HG02678 (cell line): ENCODE data around the gene BACH2.
"Not testable (repeated sequence)": the region's sequence is repeated elsewhere in the genome, so short reads cannot be mapped to it uniquely, and the experiment has no call there.

ENCODE experiments used
- ATAC-seq: cut with Tn5 transposase; IDR thresholded peaks from one replicate; pipeline ENCODE4 v1.9.1; 2021; ENCODE audit warnings: mild to moderate bottlenecking, moderate library complexity; ENCODE audit not compliant: unreplicated experiment

BACH2 gene

GRCh38 chr6:90296341-90297114 is at the start of gene BACH2:
Gene BACH2 (minus strand): TSS chr6:90296843. CDS start chr6:90008844, 287,999 bp downstream.
- peak; percentile 71 for ATAC-seq

DNA sequence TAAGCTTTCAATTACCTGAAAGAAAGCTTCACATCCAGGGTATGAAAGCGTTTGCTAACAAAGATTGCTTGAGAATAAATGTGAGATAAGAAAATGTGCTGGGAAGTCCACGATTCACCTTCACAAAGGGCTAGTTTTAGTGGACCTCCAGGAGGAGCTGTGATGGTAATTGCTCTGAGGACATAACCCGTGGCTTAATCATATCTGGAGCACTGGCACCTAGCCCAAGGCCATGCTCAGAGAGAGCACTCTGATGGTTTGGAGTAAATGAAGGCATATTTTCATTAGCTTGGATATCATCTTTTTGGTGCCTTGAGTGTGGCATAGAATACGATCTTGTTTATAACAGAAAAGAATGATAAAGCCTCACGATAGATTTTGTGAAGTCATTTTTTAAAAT is 46.9 kb upstream of the BACH2 start:
- ATAC-seq: no peak

- ATAC-seq: no peak
Observed at GRCh38 chr6:90338409-90338808, 41.8 kb upstream of the BACH2 start.

DNA sequence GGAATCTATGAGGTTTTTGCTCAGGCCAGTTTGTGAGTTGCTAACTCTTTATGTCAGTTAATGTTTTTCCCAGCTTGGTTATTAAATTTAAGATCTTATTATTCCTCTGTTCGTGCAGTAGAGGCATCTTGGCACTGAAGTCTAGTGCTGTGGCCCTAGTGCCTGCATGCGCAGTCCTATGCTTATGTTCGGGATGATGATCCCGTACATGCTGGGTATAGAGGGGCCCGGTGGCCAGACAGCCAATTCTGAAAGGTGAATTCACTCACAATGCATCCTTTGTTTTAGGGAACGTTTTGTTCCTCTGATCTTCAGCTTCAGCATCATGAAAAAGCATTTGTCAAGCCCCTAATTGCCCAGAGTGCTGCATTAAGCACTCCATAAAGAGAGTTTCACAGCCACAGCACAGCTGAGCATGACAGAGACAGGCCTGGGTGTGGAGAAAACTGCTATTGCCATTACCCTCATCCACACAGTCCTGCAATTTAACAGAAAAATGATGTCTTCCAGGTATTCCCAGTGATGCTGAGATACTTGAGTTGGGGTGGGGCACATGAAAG is 39.8 kb upstream of the BACH2 start:
- no peak for ATAC-seq

GRCh38 chr6:90333928-90334327 is 37.3 kb upstream of the BACH2 start:
- ATAC-seq: no peak

DNA sequence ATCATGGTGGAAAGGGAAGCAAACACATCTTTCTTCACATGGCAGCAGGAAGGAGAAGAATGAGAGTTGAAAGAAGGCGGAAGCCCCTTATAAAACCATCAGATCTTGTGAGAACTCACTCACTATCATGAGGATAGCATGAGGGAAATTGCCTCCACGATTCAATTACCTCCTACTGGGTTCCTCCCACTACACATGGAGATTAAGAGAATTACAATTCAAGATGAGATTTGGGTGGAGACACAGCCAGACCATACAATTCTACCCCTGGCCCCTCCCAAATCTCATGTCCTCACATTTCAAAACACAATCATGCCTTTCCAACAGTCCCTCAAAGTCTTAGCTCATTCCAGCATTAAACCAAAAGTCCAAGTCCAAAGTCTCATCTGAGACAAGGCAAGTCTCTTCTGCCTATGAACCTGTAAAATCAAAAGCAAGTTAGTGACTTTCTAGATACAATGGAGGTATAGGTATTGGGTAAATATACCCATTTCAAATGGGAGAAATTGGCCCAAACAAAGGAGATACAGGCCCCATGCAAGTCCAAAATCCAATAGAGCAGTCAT is 36.4 kb upstream of the BACH2 start:
- not testable (repeated sequence) for ATAC-seq

GRCh38 chr6:90329386-90330077 is 32.9 kb upstream of the BACH2 start:
- ATAC-seq: no peak

DNA sequence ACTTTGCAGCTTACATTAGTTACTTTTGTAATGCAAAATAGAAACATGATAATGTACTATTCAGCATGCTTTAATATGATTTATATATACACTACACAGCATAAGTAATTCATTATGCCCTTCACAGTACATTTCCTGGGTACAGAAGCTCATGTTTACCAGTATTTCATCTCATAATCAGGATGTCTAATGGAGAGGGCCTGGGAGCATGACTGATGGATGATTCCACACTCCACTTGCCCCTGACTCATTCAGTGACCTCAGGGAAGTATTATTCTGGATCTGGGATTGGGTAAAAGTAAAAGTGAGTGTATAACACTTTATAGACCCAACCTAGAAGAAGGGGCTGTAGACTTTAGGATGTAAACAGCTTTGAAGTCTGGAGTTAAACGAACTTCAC is 31.4 kb upstream of the BACH2 start:
- ATAC-seq: no peak

DNA sequence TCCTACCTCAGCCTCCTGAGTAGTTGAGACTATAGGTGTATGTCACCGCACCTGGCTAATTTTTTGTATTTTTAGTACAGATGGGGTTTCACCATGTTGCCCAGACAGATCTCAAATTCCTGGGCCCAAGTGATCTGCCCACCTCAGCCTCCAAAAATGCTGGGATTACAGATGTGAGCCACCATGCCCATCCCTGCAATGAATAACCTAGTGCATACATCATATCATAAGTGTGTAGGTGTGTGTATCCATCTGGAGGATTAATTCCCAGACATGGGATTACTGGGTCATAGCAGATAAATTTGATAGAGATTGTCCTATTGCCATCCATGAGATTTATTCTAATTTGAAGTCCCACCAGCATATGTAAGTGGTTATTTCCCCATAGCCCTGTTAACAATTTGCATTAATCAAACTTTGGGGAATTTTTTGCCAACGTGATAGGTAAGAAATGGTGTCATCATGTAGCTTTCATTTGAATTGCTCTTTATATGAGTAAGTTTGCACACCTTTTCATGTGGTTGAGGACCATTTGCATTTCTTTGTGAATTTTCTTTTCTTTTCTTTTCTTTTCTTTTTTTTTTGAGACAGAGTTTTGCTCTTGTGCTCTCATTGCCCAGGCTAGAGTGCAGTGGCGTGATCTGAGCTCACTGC is 29.9 kb upstream of the BACH2 start:
- ATAC-seq: no peak

DNA sequence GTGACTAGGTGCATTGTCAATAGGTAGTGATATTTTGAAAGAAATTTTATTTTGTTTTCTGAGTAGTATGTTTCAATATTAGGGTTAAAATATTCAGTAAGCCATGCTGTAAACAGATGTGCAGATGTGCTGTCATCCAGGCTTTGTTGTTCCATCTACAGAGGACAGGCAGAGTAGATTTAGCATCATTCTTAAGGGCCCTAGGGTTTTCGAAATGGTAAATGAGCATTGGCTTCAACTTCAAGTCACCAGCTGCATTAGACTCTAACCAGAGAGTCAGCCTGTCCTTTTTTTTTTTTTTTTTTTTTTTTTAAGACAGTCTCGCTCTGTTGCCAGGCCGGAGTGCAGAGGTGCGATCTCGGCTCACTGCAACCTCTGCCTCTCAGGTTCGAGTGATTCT is 27.1 kb upstream of the BACH2 start:
- ATAC-seq: no peak

- no peak for ATAC-seq
Observed at GRCh38 chr6:90322976-90323474, 26.4 kb upstream of the BACH2 start.

DNA sequence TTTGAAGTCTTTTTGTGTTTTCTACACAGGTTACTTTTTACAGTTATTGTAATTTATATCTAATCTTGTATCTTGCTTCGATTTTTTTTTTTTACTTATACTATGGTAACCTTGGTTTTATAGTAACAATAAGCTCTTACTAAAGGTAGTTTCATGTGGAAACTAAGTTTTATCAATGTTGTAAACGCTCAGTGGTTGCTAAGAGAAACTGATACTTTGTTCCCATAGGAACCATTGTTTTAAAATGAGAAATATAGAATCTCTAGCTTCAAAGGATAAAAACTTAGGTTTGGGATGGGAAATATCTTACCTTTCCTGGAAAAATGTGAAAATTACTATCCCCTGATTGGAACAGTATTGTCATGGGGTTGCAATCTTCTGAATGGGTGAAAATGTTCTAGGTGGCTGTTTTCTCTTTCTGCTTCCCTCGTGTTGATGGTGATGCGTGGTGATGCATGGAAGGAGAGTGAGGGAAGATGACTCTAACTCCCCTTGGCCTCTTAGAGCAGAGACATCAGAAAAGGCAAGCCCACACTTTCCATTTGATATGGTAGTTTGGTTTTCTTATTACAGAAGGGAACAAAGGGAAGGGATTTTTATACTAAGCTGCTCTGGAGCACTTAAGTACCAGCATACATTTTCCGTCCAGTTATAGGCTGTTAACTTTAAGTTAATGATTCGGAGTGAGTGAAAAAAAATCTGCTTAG is 23.5 kb upstream of the BACH2 start:
- ATAC-seq: no peak

GRCh38 chr6:90319044-90319443 is 22.4 kb upstream of the BACH2 start:
- no peak for ATAC-seq

- ATAC-seq: no peak
Observed at GRCh38 chr6:90315986-90316385, 19.3 kb upstream of the BACH2 start.

- ATAC-seq: no peak
Observed at GRCh38 chr6:90315354-90315950, 18.8 kb upstream of the BACH2 start.

DNA sequence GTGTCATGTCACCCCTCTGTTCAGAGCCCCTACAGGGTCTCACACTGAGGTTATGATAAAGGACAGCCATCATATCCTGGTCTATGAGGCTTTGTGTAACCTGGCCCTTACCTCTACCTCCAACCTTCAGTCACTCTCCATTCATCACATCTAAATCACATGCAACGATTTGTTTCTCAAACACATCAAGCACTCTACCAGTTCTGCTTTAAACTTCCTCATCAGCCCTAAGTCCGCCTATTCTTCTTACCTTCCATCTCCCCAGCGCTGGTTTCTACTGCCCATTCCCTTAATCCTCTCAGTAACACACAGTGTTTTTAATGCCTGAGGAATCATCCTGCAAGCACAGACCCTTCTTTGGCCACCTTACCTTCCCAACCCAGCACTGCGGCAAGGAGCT is 17.9 kb upstream of the BACH2 start:
- no peak for ATAC-seq

- no peak for ATAC-seq
Observed at GRCh38 chr6:90311569-90311968, 14.9 kb upstream of the BACH2 start.

GRCh38 chr6:90305800-90306448 is 9.3 kb upstream of the BACH2 start:
- ATAC-seq: no peak

- ATAC-seq: no peak
Observed at GRCh38 chr6:90304308-90304707, 7.7 kb upstream of the BACH2 start.

DNA sequence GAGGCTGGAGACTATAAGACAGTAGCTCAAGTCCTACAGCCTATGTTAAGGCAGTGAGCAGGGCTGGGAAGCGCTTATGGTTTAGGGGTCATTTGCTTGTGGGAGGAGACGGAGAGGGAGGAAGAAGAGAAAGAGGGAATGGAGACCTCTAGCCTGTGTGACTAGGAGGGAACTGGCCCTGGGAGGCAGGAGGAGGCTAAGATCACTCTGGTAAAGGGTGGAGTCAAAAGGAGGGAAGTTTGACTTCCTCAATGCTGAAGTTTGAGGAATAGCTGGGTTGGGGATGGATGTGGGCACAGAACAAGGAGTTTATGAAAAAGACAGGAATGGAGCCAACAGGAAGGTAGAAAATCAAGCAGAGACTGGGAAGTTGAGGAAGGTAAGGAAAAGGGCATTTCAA is 6.4 kb upstream of the BACH2 start:
- ATAC-seq: no peak
